Transverse colon (tissue), 4 donors: ENCODE results near the gene QRFP. TPM values are rescaled to one million over a fixed set of nuclear protein-coding genes. Genes with fewer than 3 reads are reported as not detected.

ENCODE experiments used
- DNase-seq: peaks from one replicate; pipeline ENCODE4 v3.0.0-alpha.2; 2019
- H3K27ac ChIP-seq, 4 donors: fragments of 200-600 bp; sonication (generic); 2 replicates each; pipeline ENCODE4 v1.5.1; 2016 to 2018; ENCODE audit warnings: inconsistent platforms in 4 of 4
- H3K27me3 ChIP-seq: fragments of 200-600 bp; sonication (generic); 2 replicates; pipeline ENCODE4 v1.5.1; 2017; ENCODE audit warnings: inconsistent platforms
- H3K36me3 ChIP-seq, 4 donors: fragments of 200-600 bp; sonication (generic); 2 replicates each; pipeline ENCODE4 v1.5.1; 2017 to 2019; ENCODE audit warnings: inconsistent platforms in 4 of 4
- H3K4me1 ChIP-seq, 4 donors: fragments of 200-600 bp; sonication (generic); 2 replicates each; pipeline ENCODE4 v1.5.1; 2017 to 2020; ENCODE audit warnings: inconsistent platforms in 4 of 4
- H3K4me3 ChIP-seq, 4 donors: fragments of 200-600 bp; sonication (generic); 1 replicate in 1 of 4; 2 replicates in 3 of 4; pipeline versions ENCODE4 v1.5.1 to v1.6.1; 2017 to 2019; ENCODE audit warnings: inconsistent platforms in 4 of 4
- H3K9me3 ChIP-seq, 2 donors: fragments of 200-600 bp; sonication (generic); 2 replicates each; pipeline ENCODE4 v1.5.1; 2017 to 2019; ENCODE audit warnings: inconsistent platforms in 2 of 2
- CTCF ChIP-seq, 5 experiments: fragments of 200-600 bp in 3 of 5; fragments of 450-650 bp in 2 of 5; sonication (generic) in 3 of 5; IDR thresholded peaks; 1 replicate in 2 of 5; 2 replicates in 3 of 5; pipeline ENCODE4 v1.5.1; 2016 to 2017; ENCODE audit warnings: antibody characterized with exemption in 5 of 5, inconsistent platforms in 3 of 5, mild to moderate bottlenecking in 2 of 5, moderate library complexity in 1 of 5
- EP300 ChIP-seq: sonication (generic); formaldehyde crosslinking; IDR thresholded peaks from one replicate; pipeline ENCODE4 v1.6.1; 2017; ENCODE audit warnings: antibody characterized with exemption, low read depth
- POLR2A ChIP-seq: fragments of 450-650 bp; IDR thresholded peaks from one replicate; pipeline ENCODE4 v1.6.1; 2016; ENCODE audit warnings: antibody characterized with exemption, mild to moderate bottlenecking, moderate library complexity
- POLR2AphosphoS5 ChIP-seq, 3 donors: sonication (generic); formaldehyde crosslinking; IDR thresholded peaks; one replicate each; pipeline ENCODE4 v1.6.1; 2016; ENCODE audit warnings: antibody characterized with exemption in 3 of 3
- WGBS, 2 donors: methylation state at CpG; one replicate each; pipeline ENCODE4 v1.1.5; 2018; ENCODE audit warnings: low coverage in 1 of 2; 5-methylcytosine and 5-hydroxymethylcytosine counted together
- in situ Hi-C, 4 donors: fragments of 200-750 bp; cut with MboI; loops; one replicate each; pipeline versions ENCODE4 v1.15.0 to v1.15.1; 2017; ENCODE audit warnings: low sequenced_read_pairs in 3 of 4, low pct_ligation_motif_present in 1 of 4, low pct_unique_long_range_greater_than_20kb in 1 of 4
- intact Hi-C: fragments of 100-400 bp; cut with DNase I; formaldehyde crosslinking; loops from one replicate; pipeline ENCODE4 v1.15.1; 2023; ENCODE audit warnings: low total_unique reads
- total RNA-seq, 4 donors: library from RNA; depleted of rRNA; stranded (reverse); fragments of >200 nt; gene quantifications; one replicate each; pipeline ENCODE4 v1.1.0, GENCODE V29; 2016

The QRFP gene
- total RNA-seq, 4 donors from 2014 or later = not detected

GRCh38 chr9:130932255-130933079 lies 35.9 kb upstream of the QRFP start:
- H3K27me3 ChIP-seq = peaks cover 63% of the 10 kb centered on the region
- no peaks in the 10 kb centered on the region for H3K36me3 ChIP-seq
- intact Hi-C loops (loop anchor here (1.0 kb wide), 1 partner anchor 70 kb away; no protein-coding TSS in a partner anchor), in situ Hi-C loops (no loop called here)
- H3K4me1 ChIP-seq = peaks cover 0 to 20% (median 6%) of the 10 kb centered on the region in 4 donors
- DNase-seq = no peak
- no peaks in the 10 kb centered on the region for H3K9me3 ChIP-seq
- TF ChIP-seq POLR2A = no peak
- no peak for TF ChIP-seq CTCF (IDR thresholded peaks at IDR 0.05)
- TF ChIP-seq EP300 = no peak
- no peak for TF ChIP-seq POLR2AphosphoS5 (IDR thresholded peaks at IDR 0.05)
- WGBS, 2 donors = 60 to 69% methylated on average over 8 to 21 of the region's 21 CpGs
- no peak overlapping the region for H3K4me3 ChIP-seq
- H3K27ac ChIP-seq = no peak overlapping the region

- in situ Hi-C loops = no loop called here
- intact Hi-C loops = no loop called here
- peaks cover 57% of the 10 kb centered on the region for H3K27me3 ChIP-seq
Observed at GRCh38 chr9:130931508-130932254, 35.1 kb upstream of the QRFP start.

GRCh38 chr9:130930804-130931349 lies 34.3 kb upstream of the QRFP start:
- H3K36me3 ChIP-seq = no peaks in the 10 kb centered on the region
- H3K4me1 ChIP-seq = peaks cover 0 to 9% (median 4%) of the 10 kb centered on the region in 4 donors
- intact Hi-C loops (no loop called here), in situ Hi-C loops (no loop called here)
- H3K9me3 ChIP-seq = no peaks in the 10 kb centered on the region
- H3K27ac ChIP-seq = no peak overlapping the region
- DNase-seq = no peak
- WGBS, 2 donors = 89 to 95% methylated on average over 7 to 15 of the region's 15 CpGs
- no peak overlapping the region for H3K4me3 ChIP-seq
- TF ChIP-seq EP300 = no peak
- TF ChIP-seq POLR2A = no peak
- no peak for TF ChIP-seq CTCF (IDR thresholded peaks at IDR 0.05)
- no peak for TF ChIP-seq POLR2AphosphoS5 (IDR thresholded peaks at IDR 0.05)
- H3K27me3 ChIP-seq = peaks cover 55% of the 10 kb centered on the region

More at GRCh38 chr9:130931508-130932254, 35.1 kb upstream of the QRFP start:
- Histone ChIP-seq H3K4me1 (peaks cover 0 to 15% (median 6%) of the 10 kb centered on the region in 4 donors), H3K4me3 (no peak overlapping the region), H3K27ac (no peak overlapping the region), H3K9me3 (no peaks in the 10 kb centered on the region), H3K36me3 (no peaks in the 10 kb centered on the region)
- no peak for DNase-seq
- 63 to 71% methylated on average over 13 to 20 of the region's 20 CpGs for WGBS, 2 donors
- no peak for TF ChIP-seq CTCF (IDR thresholded peaks at IDR 0.05)
- TF ChIP-seq EP300 = no peak

DNA sequence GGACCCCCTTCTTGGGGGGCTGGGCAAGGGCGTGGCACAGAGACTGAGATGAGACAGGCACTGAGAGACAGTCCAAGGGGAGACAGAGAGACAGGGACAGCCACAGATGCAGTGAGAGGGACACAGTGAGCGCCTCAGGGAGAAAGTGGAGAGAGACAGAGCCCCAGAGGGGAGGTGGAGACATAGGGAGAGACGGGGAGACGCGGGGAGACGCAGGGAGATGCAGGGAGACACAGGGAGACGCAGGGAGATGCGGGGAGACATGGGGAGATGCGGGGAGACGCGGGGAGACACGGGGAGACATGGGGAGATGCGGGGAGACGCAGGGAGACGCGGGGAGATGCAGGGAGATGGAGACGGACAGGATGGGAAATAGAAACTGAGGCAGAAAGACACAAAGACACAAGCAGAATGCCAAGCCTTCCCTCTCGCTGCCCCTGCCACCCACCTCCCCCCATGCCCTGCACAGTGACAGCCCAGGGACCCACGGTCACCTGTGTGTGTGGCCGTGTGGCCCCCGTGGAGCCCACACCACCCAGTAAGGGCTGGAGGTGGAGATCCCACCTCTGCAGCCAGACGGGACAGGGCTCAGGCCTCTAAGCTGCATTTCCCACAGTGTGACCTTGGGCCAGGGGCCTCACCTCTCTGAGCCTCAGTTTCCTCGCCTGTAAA lies 33.7 kb upstream of the QRFP start:
- in situ Hi-C loops = no loop called here
- Histone ChIP-seq H3K27me3 (peaks cover 55% of the 10 kb centered on the region), H3K27ac (no peak overlapping the region), H3K4me3 (no peak overlapping the region), H3K4me1 (peaks cover 0 to 9% (median 4%) of the 10 kb centered on the region in 4 donors), H3K9me3 (no peaks in the 10 kb centered on the region), H3K36me3 (no peaks in the 10 kb centered on the region)
- no peak for TF ChIP-seq CTCF (IDR thresholded peaks at IDR 0.05)
- WGBS, 2 donors = 83 to 95% methylated on average over 7 to 19 of the region's 23 CpGs
- no peak for DNase-seq
- intact Hi-C loops = no loop called here
